A549 (cell line): ENCODE results near the gene COPZ1. TPM values are rescaled to one million over a fixed set of nuclear protein-coding genes. Genes with fewer than 3 reads are reported as not detected.

Source experiments
- ATAC-seq, 2 experiments: fragments of 200-7000 bp in 1 of 2; fragments of >200 bp in 1 of 2; cut with Nextera tagmentation in 1 of 2; cut with Tn5 transposase in 1 of 2; 3 replicates each; pipeline versions ENCODE4 v1.8.0 to v1.9.1; 2018 to 2020; ENCODE audit warnings: mild to moderate bottlenecking in 1 of 2, moderate library complexity in 1 of 2
- CTCF ChIA-PET: fragments of 300-600 bp; sonication (Branson Sonifier 250); formaldehyde crosslinking; extraction: SDS; loops from one replicate; lab custom pipeline; 2021; ENCODE audit warnings: antibody characterized with exemption, inconsistent platforms; lab: Yijun Ruan, JAX
- POLR2A ChIA-PET: fragments of 350-600 bp; formaldehyde crosslinking; extraction: SDS; loops from one replicate; lab custom pipeline; 2021; ENCODE audit warnings: antibody characterized with exemption, inconsistent platforms; lab: Yijun Ruan, JAX
- DNase-seq, 2 experiments: peaks; one replicate each; pipeline versions ENCODE4 v3.0.0 to v3.0.0-alpha.2; 2011 to 2016; ENCODE audit warnings: low read depth in 1 of 2, low spot score in 1 of 2
- FAIRE-seq: peaks from 2 replicates; lab custom pipeline; 2011; peaks lifted over from hg19 to GRCh38; lab: Jason Lieb, UNC
- H3K27ac ChIP-seq, 2 experiments: fragments of >200 bp; sonication (Bioruptor Twin); formaldehyde crosslinking; 3 replicates each; pipeline ENCODE4 v1.5.1; 2016 to 2017
- H3K4me1 ChIP-seq: fragments of >200 bp; sonication (Bioruptor Twin); formaldehyde crosslinking; 3 replicates; pipeline ENCODE4 v1.6.1; 2016
- H3K4me2 ChIP-seq: fragments of >200 bp; sonication (Bioruptor Twin); formaldehyde crosslinking; 3 replicates; pipeline ENCODE4 v1.6.1; 2016
- H3K4me3 ChIP-seq: fragments of >200 bp; sonication (Bioruptor Twin); formaldehyde crosslinking; 3 replicates; pipeline ENCODE4 v1.5.1; 2016
- H3K9me3 ChIP-seq: fragments of >200 bp; sonication (Bioruptor Twin); formaldehyde crosslinking; 3 replicates; pipeline ENCODE4 v1.6.1; 2016
- ATOH8 ChIP-seq: fragments of 250-450 bp; sonication (Bioruptor Pico); IDR thresholded peaks from 2 replicates; pipeline ENCODE4 v1.5.0; 2020; ENCODE audit warnings: low read depth, mild to moderate bottlenecking, moderate library complexity
- BHLHE40 ChIP-seq: IDR thresholded peaks from 2 replicates; pipeline ENCODE4 v1.6.1; 2012; ENCODE audit warnings: low read depth, low read length, inconsistent platforms
- CHD4 ChIP-seq: fragments of 200-600 bp; sonication (generic); IDR thresholded peaks from 2 replicates; pipeline ENCODE4 v1.6.1; 2016; ENCODE audit warnings: antibody characterized with exemption, mild to moderate bottlenecking, borderline replicate concordance
- E2F6 ChIP-seq: IDR thresholded peaks from 2 replicates; pipeline ENCODE4 v1.6.1; 2012; ENCODE audit warnings: low read depth, borderline replicate concordance
- EHF ChIP-seq: fragments of 250-450 bp; sonication (Bioruptor Pico); IDR thresholded peaks from 2 replicates; pipeline ENCODE4 v1.5.0; 2020; ENCODE audit warnings: mild to moderate bottlenecking
- ELK1 ChIP-seq: fragments of 150-350 bp; IDR thresholded peaks from 2 replicates; pipeline ENCODE4 v1.6.1; 2014; ENCODE audit warnings: low read depth, mild to moderate bottlenecking, low read length
- ESRRA ChIP-seq: fragments of 150-350 bp; IDR thresholded peaks from 2 replicates; pipeline ENCODE4 v1.6.1; 2014; ENCODE audit warnings: mild to moderate bottlenecking, low read length, borderline replicate concordance
- HDAC2 ChIP-seq: fragments of 200-600 bp; sonication (generic); IDR thresholded peaks from 2 replicates; pipeline ENCODE4 v1.6.1; 2016
- HEYL ChIP-seq: fragments of 250-450 bp; sonication (Bioruptor Pico); IDR thresholded peaks from 2 replicates; pipeline ENCODE4 v1.8.0; 2021; ENCODE audit warnings: mild to moderate bottlenecking, moderate library complexity
- HMGXB4 ChIP-seq: fragments of 250-450 bp; sonication (Bioruptor Pico); IDR thresholded peaks from 2 replicates; pipeline ENCODE4 v1.5.0; 2021; ENCODE audit warnings: mild to moderate bottlenecking, moderate library complexity, borderline replicate concordance
- HOXB5 ChIP-seq: fragments of 250-450 bp; sonication (Bioruptor Pico); IDR thresholded peaks from 2 replicates; pipeline ENCODE4 v1.5.0; 2020; ENCODE audit warnings: mild to moderate bottlenecking, moderate library complexity
- JUN ChIP-seq, 2 experiments: fragments of >200 bp; sonication (Bioruptor Twin); formaldehyde crosslinking; IDR thresholded peaks; 2 replicates in 1 of 2; 3 replicates in 1 of 2; pipeline ENCODE4 v1.6.1; 2016 to 2017
- KDM1A ChIP-seq: fragments of 200-600 bp; sonication (generic); IDR thresholded peaks from 2 replicates; pipeline ENCODE4 v1.6.1; 2016; ENCODE audit warnings: low read depth, mild to moderate bottlenecking
- MAZ ChIP-seq: fragments of 150-350 bp; IDR thresholded peaks from 2 replicates; pipeline ENCODE4 v1.6.1; 2014; ENCODE audit warnings: antibody characterized with exemption, low read depth, low read length, borderline replicate concordance
- MYC ChIP-seq: IDR thresholded peaks from 2 replicates; pipeline ENCODE4 v1.6.1; 2012; ENCODE audit warnings: mild to moderate bottlenecking, inconsistent platforms, low read length, improper control_type of control experiment, borderline replicate concordance
- NFE2L2 ChIP-seq: fragments of 150-350 bp; conservative IDR thresholded peaks from 2 replicates; pipeline ENCODE4 v1.6.1; 2014; ENCODE audit warnings: low read length
- PBX3 ChIP-seq: IDR thresholded peaks from 2 replicates; pipeline ENCODE4 v1.6.1; 2012
- PHF8 ChIP-seq: fragments of 200-600 bp; sonication (generic); IDR thresholded peaks from 2 replicates; pipeline ENCODE4 v1.6.1; 2016; ENCODE audit warnings: low read depth, mild to moderate bottlenecking, antibody characterized with exemption, moderate library complexity, borderline replicate concordance
- RARB ChIP-seq: fragments of 250-450 bp; sonication (Bioruptor Pico); IDR thresholded peaks from 2 replicates; pipeline ENCODE4 v1.8.0; 2021; ENCODE audit warnings: mild to moderate bottlenecking, moderate library complexity
- REST ChIP-seq: fragments of 200-600 bp; sonication (generic); IDR thresholded peaks from 2 replicates; pipeline ENCODE4 v1.6.1; 2016; ENCODE audit warnings: antibody characterized with exemption, mild to moderate bottlenecking, moderate library complexity
- RFX5 ChIP-seq: fragments of 450-650 bp; IDR thresholded peaks from 2 replicates; pipeline ENCODE4 v1.7.1; 2014; ENCODE audit warnings: antibody characterized with exemption, mild to moderate bottlenecking, moderate library complexity
- SMC3 ChIP-seq: fragments of >200 bp; sonication (Bioruptor Twin); formaldehyde crosslinking; IDR thresholded peaks from 3 replicates; pipeline ENCODE4 v1.6.1; 2018; ENCODE audit warnings: inconsistent platforms
- SREBF2 ChIP-seq: fragments of 450-650 bp; IDR thresholded peaks from 2 replicates; pipeline ENCODE4 v1.6.1; 2014; ENCODE audit warnings: mild to moderate bottlenecking, moderate library complexity
- TFCP2L1 ChIP-seq: fragments of 250-450 bp; sonication (Bioruptor Pico); IDR thresholded peaks from 2 replicates; pipeline ENCODE4 v1.5.0; 2021; ENCODE audit warnings: mild to moderate bottlenecking
- USF2 ChIP-seq: fragments of 450-650 bp; IDR thresholded peaks from 2 replicates; pipeline ENCODE4 v1.6.1; 2014; ENCODE audit warnings: antibody characterized with exemption
- ZFP36 ChIP-seq: fragments of 450-650 bp; IDR thresholded peaks from 2 replicates; pipeline ENCODE4 v1.6.1; 2014; ENCODE audit warnings: borderline replicate concordance; ENCODE audit not compliant: partially characterized antibody
- ZSCAN20 ChIP-seq: fragments of 250-450 bp; sonication (Bioruptor Pico); IDR thresholded peaks from 2 replicates; pipeline ENCODE4 v1.8.0; 2022; ENCODE audit warnings: mild to moderate bottlenecking, moderate library complexity
- WGBS: methylation state at CpG from one replicate; pipeline ENCODE4 v1.1.6; 2017; ENCODE audit errors: missing lambda C conversion rate; 5-methylcytosine and 5-hydroxymethylcytosine counted together
- polyA plus RNA-seq, 4 experiments: library from polyadenylated mRNA; depleted of rRNA in 3 of 4; stranded (reverse); fragments of >200 nt; fragmentation: RNase III in 1 of 4; extraction: RNeasy Plus Mini Kit Qiagen cat#74134 plus additional on column Dnase treatment in 1 of 4; gene quantifications; 2 replicates in 3 of 4; 3 replicates in 1 of 4; pipeline ENCODE4 v1.2.3, GENCODE V29; 2011 to 2017

COPZ1 gene
- polyA plus RNA-seq, 2 of the 4 experiments (the other 2 are of a cell fraction) = 300 to 613 TPM

GRCh38 chr12:54386403-54387113, 61.6 kb downstream of the COPZ1 start:
- no peak for DNase-seq
- 81% methylated on average over 3 of the region's 3 CpGs for WGBS
- FAIRE-seq = no peak
- no peaks in the 10 kb centered on the region for H3K9me3 ChIP-seq
- no peak for TF ChIP-seq RARB
- no peak for TF ChIP-seq HDAC2
- TF ChIP-seq SMC3 = no peak
- TF ChIP-seq USF2 = no peak
- TF ChIP-seq ELK1 = no peak
- no peak for TF ChIP-seq NFE2L2
- no peak for TF ChIP-seq RFX5
- TF ChIP-seq HOXB5 (CRISPR knock-in tag) = no peak
- no peak for TF ChIP-seq PBX3
- no peak for TF ChIP-seq BHLHE40
- TF ChIP-seq ESRRA = no peak
- TF ChIP-seq MAZ = no peak
- no peak for TF ChIP-seq KDM1A
- TF ChIP-seq ATOH8 = no peak
- TF ChIP-seq MYC = no peak
- TF ChIP-seq TFCP2L1 = no peak
- TF ChIP-seq HEYL (CRISPR knock-in tag) = no peak
- ChIA-PET CTCF (interaction anchor here (0.6 to 11.5 kb wide), 8 partner anchors 14 to 1500 kb away, joined by 3 to 224 read pairs (median 4); no protein-coding TSS in a partner anchor), POLR2A (no interaction called here)
- H3K4me2 ChIP-seq = no peak overlapping the region
- no peak overlapping the region for H3K27ac ChIP-seq
- H3K4me1 ChIP-seq = peaks cover 35% of the 10 kb centered on the region; the same call in 2 of the 3 replicates
- no peak for ATAC-seq
- H3K4me3 ChIP-seq = no peak overlapping the region

GRCh38 chr12:54387114-54387467, 62.2 kb downstream of the COPZ1 start:
- Histone ChIP-seq H3K4me1 (peaks cover 35% of the 10 kb centered on the region; the same call in 2 of the 3 replicates), H3K4me2 (no peak overlapping the region), H3K27ac (no peak overlapping the region), H3K4me3 (no peak overlapping the region), H3K9me3 (no peaks in the 10 kb centered on the region)
- WGBS = 84% methylated on average over 3 of the region's 3 CpGs
- FAIRE-seq (no peak), ATAC-seq (no peak), DNase-seq (no peak)
- CTCF ChIA-PET = interaction anchor here (1.0 to 11.5 kb wide), 8 partner anchors 8 to 167 kb away, joined by 3 to 224 read pairs (median 9); no protein-coding TSS in a partner anchor
- POLR2A ChIA-PET = no interaction called here
- no peak for TF ChIP-seq TFCP2L1
- TF ChIP-seq CHD4 = no peak
- no peak for TF ChIP-seq MAZ
- no peak for TF ChIP-seq ZFP36
- TF ChIP-seq RARB = no peak
- TF ChIP-seq E2F6 = no peak
- TF ChIP-seq ESRRA = no peak
- no peak for TF ChIP-seq SREBF2
- TF ChIP-seq EHF (CRISPR knock-in tag) = no peak
- TF ChIP-seq ZSCAN20 (CRISPR knock-in tag) = no peak
- TF ChIP-seq JUN (IDR thresholded peaks at IDR 0.05) = no peak
- no peak for TF ChIP-seq REST
- no peak for TF ChIP-seq PHF8
- TF ChIP-seq HMGXB4 (CRISPR knock-in tag) = no peak
